ENCODE results near the gene LGALS8.
"Not testable (repeated sequence)": the region's sequence is repeated elsewhere in the genome, so short reads cannot be mapped to it uniquely, and the experiment has no call there.

LGALS8 gene

DNA sequence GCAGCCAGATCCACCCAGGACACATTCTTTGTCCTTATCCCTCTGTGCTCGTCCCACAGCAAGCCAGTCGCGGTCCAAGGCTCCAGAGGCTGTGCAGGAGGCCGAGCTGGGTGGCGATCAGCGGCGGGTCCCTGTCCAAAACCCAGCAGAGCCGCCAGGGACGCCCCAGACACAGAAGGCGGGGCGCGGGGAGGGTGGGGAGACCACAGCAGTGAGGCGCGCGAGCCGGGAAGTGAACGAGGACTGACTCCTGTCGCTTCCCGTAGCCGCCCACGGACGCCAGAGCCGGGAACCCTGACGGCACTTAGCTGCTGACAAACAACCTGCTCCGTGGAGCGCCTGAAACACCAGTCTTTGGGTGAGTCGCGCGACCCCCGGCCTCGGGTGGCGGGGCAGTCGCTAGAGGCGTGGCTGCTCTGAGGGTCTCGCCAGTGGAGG lies at the start of gene LGALS8:
LGALS8 (plus strand) TSS at position 279 of the 438 bp plus-strand sequence. CDS start 2,089 bp downstream, outside the sequence.
- no peak for TF ChIP-seq YY1 (IDR thresholded peaks at IDR 0.05; ENCODE audit: insufficient read depth, insufficient read length)
- TF ChIP-seq ZNF274 (IDR thresholded peaks at IDR 0.05; ENCODE audit: low read depth, low read length), result no peak
- no peak for TF ChIP-seq SUZ12 (IDR thresholded peaks at IDR 0.05; ENCODE audit: extremely low read depth, insufficient read depth, insufficient read length)
- Histone ChIP-seq H3K4me3 (ENCODE audit: insufficient read length, low read depth) (peak within 1 kb of the TSS; percentile 79), H3K9ac (ENCODE audit: insufficient read length, low read depth) (peak within 1 kb of the TSS; percentile 88), H3K9me3 (ENCODE audit: insufficient read depth, low read length) (no peaks in the 10 kb centered on the region; the same call in 1 of the 2 replicates), H3K36me3 (ENCODE audit: insufficient read depth, insufficient read length, low read length) (peaks cover 6% of the 10 kb centered on the region), H3K27me3 (ENCODE audit: insufficient read depth, insufficient read length) (peaks cover 24% of the 10 kb centered on the region), H3K4me1 (ENCODE audit: insufficient read depth, insufficient read length) (peaks cover 3% of the 10 kb centered on the region)
- no peak for DNase-seq (ENCODE audit: low read depth, low spot score)

DNA sequence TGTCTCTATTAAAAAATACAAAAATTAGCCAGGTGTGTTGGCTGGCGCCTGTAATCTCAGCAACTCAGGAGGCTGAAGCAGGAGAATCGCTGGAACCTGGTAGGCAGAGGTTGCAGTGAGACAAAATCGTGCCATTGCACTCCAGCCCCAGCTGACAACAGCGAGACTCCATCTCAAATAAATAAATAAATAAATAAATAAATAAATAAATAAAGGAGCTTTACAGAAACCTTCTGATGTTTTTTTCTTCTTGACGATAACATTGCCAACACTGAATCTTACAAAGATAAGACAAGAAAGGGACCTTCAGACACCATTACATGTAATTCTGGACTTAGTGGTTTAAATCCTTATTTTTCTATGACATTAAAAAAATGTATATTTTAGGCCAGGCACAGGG lies 47.8 kb upstream of the LGALS8 start:
- no peaks in the 10 kb centered on the region for H3K27me3 ChIP-seq (ENCODE audit: insufficient read depth, insufficient read length)
- DNase-seq (ENCODE audit: low read depth, low spot score), result no peak
- H3K9ac ChIP-seq (ENCODE audit: insufficient read length, low read depth), result no peak overlapping the region
- H3K4me1 ChIP-seq (ENCODE audit: insufficient read depth, insufficient read length), result peaks cover 2% of the 10 kb centered on the region
- no peaks in the 10 kb centered on the region for H3K36me3 ChIP-seq (ENCODE audit: insufficient read depth, insufficient read length, low read length)
- no peaks in the 10 kb centered on the region for H3K9me3 ChIP-seq (ENCODE audit: insufficient read depth, low read length)
- no peak for TF ChIP-seq YY1 (IDR thresholded peaks at IDR 0.05; ENCODE audit: insufficient read depth, insufficient read length)
- no peak for TF ChIP-seq SUZ12 (IDR thresholded peaks at IDR 0.05; ENCODE audit: extremely low read depth, insufficient read depth, insufficient read length)
- no peak for TF ChIP-seq ZNF274 (IDR thresholded peaks at IDR 0.05; ENCODE audit: low read depth, low read length)
- H3K4me3 ChIP-seq (ENCODE audit: insufficient read length, low read depth), result no peak overlapping the region

DNA sequence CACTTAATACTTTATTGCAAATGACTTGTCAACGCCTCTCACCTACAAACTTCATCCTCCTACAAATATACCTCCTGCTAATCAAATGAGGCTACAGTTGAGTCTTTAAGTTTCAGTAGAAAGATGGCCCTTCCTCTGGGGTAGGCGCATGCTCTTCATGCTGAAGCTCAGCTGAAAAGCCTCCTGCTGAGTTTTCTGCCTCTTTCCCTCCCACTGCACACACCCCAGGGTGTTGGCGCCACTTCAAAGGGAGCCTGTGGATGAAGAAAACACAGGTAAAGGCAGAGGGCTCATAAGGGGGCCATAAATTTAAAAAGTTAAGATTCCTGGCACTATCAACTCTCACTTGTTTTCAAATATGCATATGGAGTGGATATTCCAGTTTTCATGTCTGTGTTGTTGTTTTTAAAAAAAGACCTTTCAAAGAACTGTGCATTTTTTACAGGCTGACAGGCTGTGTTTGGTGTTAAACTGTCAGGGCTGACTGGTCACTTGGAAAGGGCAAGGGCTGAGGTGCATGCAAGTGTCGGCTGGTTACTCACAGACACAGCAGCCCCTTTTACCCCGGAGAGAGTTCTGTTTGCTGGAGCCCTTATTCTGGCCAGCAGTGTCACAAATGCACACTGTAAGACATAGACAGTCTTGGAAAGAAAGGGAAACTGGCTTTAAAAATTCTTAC lies 42.9 kb upstream of the LGALS8 start:
- no peak overlapping the region for H3K4me3 ChIP-seq (ENCODE audit: insufficient read length, low read depth)

DNA sequence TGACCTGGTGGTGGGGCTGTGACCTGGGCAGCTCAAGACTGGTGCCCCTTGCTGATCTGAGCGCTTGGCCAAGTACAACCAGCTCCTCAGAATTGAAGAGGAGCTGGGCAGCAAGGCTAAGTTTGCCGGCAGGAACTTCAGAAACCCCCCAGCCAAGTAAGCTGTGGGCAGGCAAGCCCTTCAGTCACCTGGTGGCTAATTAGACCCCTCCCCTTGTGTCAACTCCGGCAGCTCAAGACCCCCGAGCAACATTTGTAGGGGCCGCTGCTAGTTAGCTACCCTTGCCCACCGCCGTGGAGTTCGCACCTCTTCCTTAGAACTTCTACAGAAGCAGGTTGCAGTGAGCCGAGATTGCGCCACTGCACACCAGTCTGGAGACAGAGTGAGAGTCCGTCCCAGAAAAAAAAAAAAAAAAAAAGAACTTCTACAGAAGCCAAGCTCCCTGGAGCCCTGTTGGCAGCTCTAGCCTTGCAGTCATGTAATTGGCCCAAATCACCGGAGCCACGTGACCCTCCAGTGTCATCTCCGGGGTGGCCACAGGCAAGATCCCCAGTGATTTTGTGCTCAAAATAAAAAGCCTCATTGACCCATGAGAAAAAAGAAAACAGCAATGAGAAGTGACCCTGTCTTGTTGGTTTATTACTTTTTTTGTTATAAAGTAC lies 39.3 kb upstream of the LGALS8 start:
- DNase-seq (ENCODE audit: low read depth, low spot score), result no peak
- Histone ChIP-seq H3K4me3 (ENCODE audit: insufficient read length, low read depth) (no peak overlapping the region), H3K9ac (ENCODE audit: insufficient read length, low read depth) (no peak overlapping the region), H3K36me3 (ENCODE audit: insufficient read depth, insufficient read length, low read length) (peaks cover 5% of the 10 kb centered on the region), H3K9me3 (ENCODE audit: insufficient read depth, low read length) (no peaks in the 10 kb centered on the region), H3K4me1 (ENCODE audit: insufficient read depth, insufficient read length) (peaks cover 2% of the 10 kb centered on the region), H3K27me3 (ENCODE audit: insufficient read depth, insufficient read length) (no peaks in the 10 kb centered on the region)
- no peak for TF ChIP-seq YY1 (IDR thresholded peaks at IDR 0.05; ENCODE audit: insufficient read depth, insufficient read length)
- TF ChIP-seq ZNF274 (IDR thresholded peaks at IDR 0.05; ENCODE audit: low read depth, low read length), result no peak
- TF ChIP-seq SUZ12 (IDR thresholded peaks at IDR 0.05; ENCODE audit: extremely low read depth, insufficient read depth, insufficient read length), result no peak

More for the DNA sequence above, 42.9 kb upstream of the LGALS8 start:
- Histone ChIP-seq H3K9ac (ENCODE audit: insufficient read length, low read depth) (no peak overlapping the region), H3K4me1 (ENCODE audit: insufficient read depth, insufficient read length) (peaks cover 2% of the 10 kb centered on the region), H3K27me3 (ENCODE audit: insufficient read depth, insufficient read length) (no peaks in the 10 kb centered on the region), H3K36me3 (ENCODE audit: insufficient read depth, insufficient read length, low read length) (peaks cover 5% of the 10 kb centered on the region), H3K9me3 (ENCODE audit: insufficient read depth, low read length) (no peaks in the 10 kb centered on the region)
- TF ChIP-seq ZNF274 (IDR thresholded peaks at IDR 0.05; ENCODE audit: low read depth, low read length) (no peak), SUZ12 (IDR thresholded peaks at IDR 0.05; ENCODE audit: extremely low read depth, insufficient read depth, insufficient read length) (no peak), YY1 (IDR thresholded peaks at IDR 0.05; ENCODE audit: insufficient read depth, insufficient read length) (no peak)
- no peak for DNase-seq (ENCODE audit: low read depth, low spot score)

DNA sequence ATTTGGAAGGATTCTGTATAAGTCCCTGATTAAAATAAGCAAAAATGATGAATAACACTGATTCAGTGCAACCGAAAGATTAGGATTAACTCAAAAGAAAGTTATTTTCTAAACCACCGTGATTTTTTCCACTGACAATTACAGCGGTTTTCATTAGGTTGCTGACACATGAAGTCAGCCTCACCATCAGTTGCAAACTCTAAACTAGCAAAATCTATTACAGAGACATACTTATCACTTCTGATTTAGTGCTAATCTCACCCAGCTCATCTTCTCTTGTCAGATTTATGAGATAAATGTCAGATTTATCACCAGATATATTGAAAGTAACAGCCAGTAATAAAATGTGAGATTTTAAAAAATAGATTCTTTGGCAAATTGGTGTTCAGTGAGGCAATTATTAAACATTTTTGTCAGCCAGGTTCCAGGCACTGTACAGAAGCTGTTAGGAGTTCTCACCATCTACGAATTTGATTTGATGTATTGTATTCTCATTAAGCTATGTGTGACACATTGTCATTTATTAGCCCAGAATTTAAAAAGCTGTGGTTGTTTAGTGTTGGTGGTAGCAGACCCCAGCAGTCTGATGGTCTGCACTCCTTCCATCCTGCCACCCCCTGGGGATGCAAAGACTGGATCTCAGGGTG lies 37.3 kb upstream of the LGALS8 start:
- H3K9me3 ChIP-seq (ENCODE audit: insufficient read depth, low read length), result no peaks in the 10 kb centered on the region
- TF ChIP-seq YY1 (IDR thresholded peaks at IDR 0.05; ENCODE audit: insufficient read depth, insufficient read length) (no peak), ZNF274 (IDR thresholded peaks at IDR 0.05; ENCODE audit: low read depth, low read length) (no peak), SUZ12 (IDR thresholded peaks at IDR 0.05; ENCODE audit: extremely low read depth, insufficient read depth, insufficient read length) (no peak)
- H3K27me3 ChIP-seq (ENCODE audit: insufficient read depth, insufficient read length), result no peaks in the 10 kb centered on the region
- H3K9ac ChIP-seq (ENCODE audit: insufficient read length, low read depth), result no peak overlapping the region
- H3K36me3 ChIP-seq (ENCODE audit: insufficient read depth, insufficient read length, low read length), result peaks cover 5% of the 10 kb centered on the region
- no peak overlapping the region for H3K4me3 ChIP-seq (ENCODE audit: insufficient read length, low read depth)
- no peaks in the 10 kb centered on the region for H3K4me1 ChIP-seq (ENCODE audit: insufficient read depth, insufficient read length)
- DNase-seq (ENCODE audit: low read depth, low spot score), result no peak

DNA sequence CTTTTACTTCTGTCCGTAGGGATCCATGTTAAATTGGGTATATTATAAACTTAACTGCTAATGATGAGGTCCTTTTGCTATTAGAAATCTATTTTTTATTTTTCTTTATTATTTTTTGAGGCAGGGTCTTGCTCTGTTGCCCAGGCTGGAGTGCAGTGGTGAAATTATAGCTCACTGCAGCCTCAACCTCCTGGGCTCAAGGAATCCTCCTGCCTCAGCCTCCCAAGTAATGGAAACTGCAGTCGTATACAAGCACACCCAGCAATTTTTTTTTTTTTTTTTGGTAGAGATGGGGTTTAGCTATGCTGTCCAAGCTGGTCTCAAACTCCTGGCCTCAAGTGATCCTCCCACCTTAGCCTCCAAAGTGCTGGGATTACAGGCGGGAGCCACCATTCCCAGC lies 34.6 kb upstream of the LGALS8 start:
- not testable (repeated sequence) for H3K9me3 ChIP-seq (ENCODE audit: insufficient read depth, low read length); H3K36me3 ChIP-seq (ENCODE audit: insufficient read depth, insufficient read length, low read length); H3K9ac ChIP-seq (ENCODE audit: insufficient read length, low read depth); H3K4me3 ChIP-seq (ENCODE audit: insufficient read length, low read depth); H3K4me1 ChIP-seq (ENCODE audit: insufficient read depth, insufficient read length); DNase-seq (ENCODE audit: low read depth, low spot score); H3K27me3 ChIP-seq (ENCODE audit: insufficient read depth, insufficient read length)

DNA sequence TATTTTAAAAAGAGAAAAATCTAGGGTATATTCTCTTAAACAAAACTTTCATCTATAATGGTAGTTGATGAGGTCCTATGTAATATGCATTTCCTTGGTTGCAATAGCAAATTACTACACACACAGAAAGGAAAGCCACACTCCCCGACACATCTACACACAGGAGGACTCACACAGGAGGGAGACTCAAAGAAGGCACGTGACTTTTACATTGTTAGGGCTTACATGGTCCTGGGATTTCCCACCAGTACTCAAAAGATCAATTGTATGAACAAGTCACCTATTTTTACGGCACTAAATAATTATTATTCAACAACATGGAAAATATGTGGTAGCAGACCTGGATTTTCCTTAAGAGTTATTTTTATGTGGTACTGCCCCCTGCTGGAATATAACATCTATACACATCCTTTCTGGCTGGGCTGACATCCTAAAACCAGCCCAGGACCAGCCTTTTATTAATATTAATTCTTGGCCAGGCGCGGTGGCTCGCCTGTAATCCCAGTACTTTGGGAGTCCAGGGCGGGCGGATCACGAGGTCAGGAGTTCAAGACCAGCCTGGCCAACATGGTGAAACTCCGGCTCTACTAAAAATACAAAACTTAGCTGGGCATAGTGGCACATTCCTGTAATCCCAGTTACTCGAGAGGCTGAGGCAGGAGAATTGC lies 33.9 kb upstream of the LGALS8 start:
- TF ChIP-seq ZNF274 (IDR thresholded peaks at IDR 0.05; ENCODE audit: low read depth, low read length), result no peak
- TF ChIP-seq YY1 (IDR thresholded peaks at IDR 0.05; ENCODE audit: insufficient read depth, insufficient read length), result no peak
- TF ChIP-seq SUZ12 (IDR thresholded peaks at IDR 0.05; ENCODE audit: extremely low read depth, insufficient read depth, insufficient read length), result no peak
- Histone ChIP-seq H3K4me3 (ENCODE audit: insufficient read length, low read depth) (no peak overlapping the region), H3K9me3 (ENCODE audit: insufficient read depth, low read length) (no peaks in the 10 kb centered on the region), H3K9ac (ENCODE audit: insufficient read length, low read depth) (no peak overlapping the region), H3K27me3 (ENCODE audit: insufficient read depth, insufficient read length) (no peaks in the 10 kb centered on the region), H3K4me1 (ENCODE audit: insufficient read depth, insufficient read length) (peaks cover 6% of the 10 kb centered on the region), H3K36me3 (ENCODE audit: insufficient read depth, insufficient read length, low read length) (no peaks in the 10 kb centered on the region)
- DNase-seq (ENCODE audit: low read depth, low spot score), result peak; percentile 43

All from NT2/D1 (cell line).